Suprapubic skin (tissue), 4 donors: ENCODE measurements around the gene SYNGR2. TPM values are rescaled to one million over a fixed set of nuclear protein-coding genes. Genes with fewer than 3 reads are reported as not detected.
A peak's percentile ranks its signal among the peaks of the same experiment; 100 is the strongest.

Experiments used
- DNase-seq, 2 donors: peaks; one replicate each; pipeline ENCODE4 v3.0.0-alpha.2; 2019; ENCODE audit warnings: low spot score in 2 of 2
- H3K27ac ChIP-seq: fragments of 200-600 bp; sonication (generic); one replicate; pipeline ENCODE4 v1.5.1; 2019
- H3K27me3 ChIP-seq: fragments of 200-600 bp; sonication (generic); one replicate; pipeline ENCODE4 v1.5.1; 2019
- H3K36me3 ChIP-seq: fragments of 200-600 bp; sonication (generic); one replicate; pipeline ENCODE4 v1.5.1; 2019
- H3K4me1 ChIP-seq: fragments of 200-600 bp; sonication (generic); one replicate; pipeline ENCODE4 v1.5.1; 2019
- H3K4me3 ChIP-seq: fragments of 200-600 bp; sonication (generic); one replicate; pipeline ENCODE4 v1.5.1; 2019; ENCODE audit warnings: mild to moderate bottlenecking
- H3K9me3 ChIP-seq: fragments of 200-600 bp; sonication (generic); one replicate; pipeline ENCODE4 v1.5.1; 2019
- EP300 ChIP-seq: sonication (generic); formaldehyde crosslinking; IDR thresholded peaks from one replicate; pipeline ENCODE4 v1.6.1; 2017; ENCODE audit warnings: antibody characterized with exemption
- POLR2A ChIP-seq, 2 donors: fragments of 450-650 bp; IDR thresholded peaks; one replicate each; pipeline ENCODE4 v1.6.1; 2017; ENCODE audit warnings: antibody characterized with exemption in 2 of 2, mild to moderate bottlenecking in 2 of 2, moderate library complexity in 2 of 2
- POLR2AphosphoS5 ChIP-seq, 3 donors: sonication (generic); formaldehyde crosslinking; IDR thresholded peaks; one replicate each; pipeline ENCODE4 v1.6.1; 2017; ENCODE audit warnings: antibody characterized with exemption in 3 of 3
- WGBS: methylation state at CpG from one replicate; pipeline ENCODE4 v1.1.5; 2018; 5-methylcytosine and 5-hydroxymethylcytosine counted together
- total RNA-seq, 4 donors: library from RNA; depleted of rRNA; stranded (reverse); fragments of >200 nt; gene quantifications; one replicate each; pipeline ENCODE4 v1.1.0, GENCODE V29; 2016
- TF ChIP-seq, protein P1 (sequence below), 2 donors: fragments of 200-600 bp in 1 of 2; fragments of 450-650 bp in 1 of 2; sonication (generic) in 1 of 2; IDR thresholded peaks; one replicate each; pipeline ENCODE4 v1.5.1; 2016 to 2019; ENCODE audit warnings: antibody characterized with exemption in 2 of 2, mild to moderate bottlenecking in 1 of 2, moderate library complexity in 1 of 2

SYNGR2 gene
- total RNA-seq, 4 donors from 2014 or later, result 127 to 139 (median 133) TPM

DNA sequence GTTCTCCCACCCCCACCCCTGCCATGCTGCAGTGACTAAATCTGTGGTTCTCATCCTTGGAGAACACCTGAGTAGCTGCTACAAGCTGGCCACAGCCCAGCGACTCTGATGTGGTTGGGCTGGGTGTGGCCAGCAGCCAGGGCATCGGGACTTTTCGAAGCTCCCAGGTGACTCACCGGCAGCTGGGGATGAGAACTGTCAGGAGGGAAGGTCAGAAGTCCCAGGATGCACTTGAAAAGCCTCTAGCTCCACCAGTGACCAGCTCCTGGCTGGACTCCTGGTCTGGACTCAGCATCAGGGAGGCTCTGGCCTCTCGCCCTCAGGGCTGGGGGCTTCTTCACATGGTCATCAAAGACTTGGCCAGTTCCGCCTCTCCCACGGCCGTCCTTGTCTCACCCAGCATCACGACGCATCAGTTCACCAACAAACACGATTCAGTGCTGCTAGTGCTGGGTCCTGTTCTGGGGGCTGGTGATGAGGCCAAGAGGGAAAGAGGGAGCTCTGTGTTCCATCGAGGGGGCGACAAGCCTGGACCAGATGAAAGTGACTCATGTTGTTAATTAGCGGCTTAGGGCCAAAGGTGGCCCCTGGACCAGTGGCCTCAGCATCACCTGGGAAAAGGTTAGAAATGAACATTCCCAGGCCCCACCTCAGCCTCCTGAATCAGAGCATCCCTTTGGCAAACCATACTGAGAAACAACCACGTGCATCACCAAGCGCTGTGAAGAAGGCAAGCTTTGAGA, 26.1 kb upstream of the SYNGR2 start:
- no peaks in the 10 kb centered on the region for H3K27me3 ChIP-seq
- no peaks in the 10 kb centered on the region for H3K9me3 ChIP-seq
- peaks cover 63% of the 10 kb centered on the region for H3K4me1 ChIP-seq
- TF ChIP-seq POLR2AphosphoS5 (IDR thresholded peaks at IDR 0.05) (no peak), POLR2A (IDR thresholded peaks at IDR 0.05) (no peak), EP300 (no peak)
- TF ChIP-seq, protein P1, sequence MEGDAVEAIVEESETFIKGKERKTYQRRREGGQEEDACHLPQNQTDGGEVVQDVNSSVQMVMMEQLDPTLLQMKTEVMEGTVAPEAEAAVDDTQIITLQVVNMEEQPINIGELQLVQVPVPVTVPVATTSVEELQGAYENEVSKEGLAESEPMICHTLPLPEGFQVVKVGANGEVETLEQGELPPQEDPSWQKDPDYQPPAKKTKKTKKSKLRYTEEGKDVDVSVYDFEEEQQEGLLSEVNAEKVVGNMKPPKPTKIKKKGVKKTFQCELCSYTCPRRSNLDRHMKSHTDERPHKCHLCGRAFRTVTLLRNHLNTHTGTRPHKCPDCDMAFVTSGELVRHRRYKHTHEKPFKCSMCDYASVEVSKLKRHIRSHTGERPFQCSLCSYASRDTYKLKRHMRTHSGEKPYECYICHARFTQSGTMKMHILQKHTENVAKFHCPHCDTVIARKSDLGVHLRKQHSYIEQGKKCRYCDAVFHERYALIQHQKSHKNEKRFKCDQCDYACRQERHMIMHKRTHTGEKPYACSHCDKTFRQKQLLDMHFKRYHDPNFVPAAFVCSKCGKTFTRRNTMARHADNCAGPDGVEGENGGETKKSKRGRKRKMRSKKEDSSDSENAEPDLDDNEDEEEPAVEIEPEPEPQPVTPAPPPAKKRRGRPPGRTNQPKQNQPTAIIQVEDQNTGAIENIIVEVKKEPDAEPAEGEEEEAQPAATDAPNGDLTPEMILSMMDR (IDR thresholded peaks at IDR 0.05), result no peak
- H3K27ac ChIP-seq, result peak overlapping the region; percentile 89
- H3K36me3 ChIP-seq, result no peaks in the 10 kb centered on the region
- no peak for DNase-seq
- WGBS, result 34% methylated on average over 14 of the region's 16 CpGs
- H3K4me3 ChIP-seq, result no peak overlapping the region

DNA sequence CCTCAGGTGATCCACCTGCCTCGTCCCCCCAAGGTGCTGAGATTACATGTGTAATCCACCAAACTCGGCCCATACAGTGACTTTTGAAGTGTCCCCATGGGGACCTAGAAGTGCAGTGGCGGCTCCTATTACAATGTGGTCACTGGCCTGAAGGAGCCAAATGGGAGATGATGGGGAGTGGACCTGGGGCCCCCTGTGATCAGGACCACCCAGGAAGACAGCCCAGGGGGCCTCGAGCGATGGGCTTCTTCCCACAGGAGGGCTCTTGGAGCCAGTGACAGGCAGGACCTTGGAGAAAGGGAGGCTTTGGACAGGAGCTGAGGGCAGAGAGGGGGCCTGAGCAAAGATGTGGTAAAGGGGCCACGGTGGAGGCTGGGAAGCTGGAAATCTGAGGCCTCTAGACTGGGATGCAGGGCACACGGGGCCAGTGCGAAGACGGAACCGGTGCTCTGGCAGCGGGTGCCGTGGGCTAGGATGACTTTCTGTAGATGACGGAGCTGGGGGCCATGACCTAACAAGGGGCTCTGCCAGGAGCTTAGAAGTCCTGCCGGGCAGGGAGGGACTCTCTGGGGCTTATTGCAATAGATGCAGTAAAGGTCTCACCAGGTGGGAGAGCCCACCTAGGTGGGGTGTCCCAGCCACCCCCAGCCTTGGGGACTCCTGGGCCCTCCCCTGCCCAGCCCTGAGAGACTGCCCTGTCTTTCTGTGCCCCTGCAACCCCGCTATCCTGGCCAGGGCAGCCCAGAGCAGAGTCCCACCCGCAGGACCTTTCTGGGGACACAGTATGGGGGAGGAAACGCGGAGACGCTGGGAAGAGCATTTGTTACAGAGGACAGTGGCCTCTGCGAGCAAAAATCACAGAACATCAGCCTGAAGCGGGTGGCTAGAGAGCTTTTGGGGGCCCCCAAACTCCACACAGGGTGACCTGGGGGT, 24.9 kb upstream of the SYNGR2 start:
- Histone ChIP-seq H3K36me3 (no peaks in the 10 kb centered on the region), H3K27me3 (no peaks in the 10 kb centered on the region), H3K9me3 (no peaks in the 10 kb centered on the region), H3K4me3 (no peak overlapping the region), H3K4me1 (peaks cover 66% of the 10 kb centered on the region), H3K27ac (no peak overlapping the region)
- WGBS, result 92% methylated on average over 18 of the region's 21 CpGs
- TF ChIP-seq, protein P1 (IDR thresholded peaks at IDR 0.05), result no peak
- TF ChIP-seq EP300, result no peak
- no peak for TF ChIP-seq POLR2AphosphoS5 (IDR thresholded peaks at IDR 0.05)
- TF ChIP-seq POLR2A (IDR thresholded peaks at IDR 0.05), result no peak
- DNase-seq, result no peak

DNA sequence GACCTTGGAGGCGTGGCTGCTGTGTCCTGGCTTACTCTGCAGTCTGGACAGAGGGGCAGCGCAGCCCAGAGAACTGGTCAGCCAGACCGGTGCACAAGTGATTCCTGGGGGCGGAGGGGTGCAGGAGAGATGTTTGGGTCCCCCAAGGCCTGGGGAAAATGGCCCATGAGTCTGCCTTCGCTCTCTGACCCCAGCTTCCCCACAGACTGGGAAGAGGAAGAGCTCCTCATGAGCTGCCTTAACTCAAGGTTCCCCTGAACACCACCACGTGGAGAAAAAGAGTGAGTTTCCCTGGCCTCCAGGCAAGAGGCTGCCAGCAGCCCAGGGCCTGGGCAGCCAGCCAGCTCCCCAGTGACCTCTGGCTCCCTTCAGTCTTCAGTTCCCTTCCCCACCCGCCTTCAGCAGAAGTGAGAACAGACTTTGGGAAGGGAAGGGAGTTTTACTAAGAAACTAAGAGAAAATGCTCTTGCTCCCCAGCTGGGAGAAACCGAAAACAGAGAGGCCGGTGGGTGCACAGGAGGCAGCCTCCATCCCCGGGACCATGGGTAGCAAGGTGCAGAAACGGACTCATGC, 24.1 kb upstream of the SYNGR2 start:
- Histone ChIP-seq H3K36me3 (no peaks in the 10 kb centered on the region), H3K4me3 (no peak overlapping the region), H3K9me3 (no peaks in the 10 kb centered on the region), H3K4me1 (peaks cover 66% of the 10 kb centered on the region), H3K27ac (peak overlapping the region; percentile 17), H3K27me3 (no peaks in the 10 kb centered on the region)
- no peak for TF ChIP-seq POLR2A (IDR thresholded peaks at IDR 0.05)
- TF ChIP-seq, protein P1 (IDR thresholded peaks at IDR 0.05), result no peak
- TF ChIP-seq EP300, result no peak
- no peak for TF ChIP-seq POLR2AphosphoS5 (IDR thresholded peaks at IDR 0.05)
- peak in 1 of 2 donors; percentile 71 for DNase-seq
- WGBS, result 54% methylated on average over 8 of the region's 11 CpGs

DNA sequence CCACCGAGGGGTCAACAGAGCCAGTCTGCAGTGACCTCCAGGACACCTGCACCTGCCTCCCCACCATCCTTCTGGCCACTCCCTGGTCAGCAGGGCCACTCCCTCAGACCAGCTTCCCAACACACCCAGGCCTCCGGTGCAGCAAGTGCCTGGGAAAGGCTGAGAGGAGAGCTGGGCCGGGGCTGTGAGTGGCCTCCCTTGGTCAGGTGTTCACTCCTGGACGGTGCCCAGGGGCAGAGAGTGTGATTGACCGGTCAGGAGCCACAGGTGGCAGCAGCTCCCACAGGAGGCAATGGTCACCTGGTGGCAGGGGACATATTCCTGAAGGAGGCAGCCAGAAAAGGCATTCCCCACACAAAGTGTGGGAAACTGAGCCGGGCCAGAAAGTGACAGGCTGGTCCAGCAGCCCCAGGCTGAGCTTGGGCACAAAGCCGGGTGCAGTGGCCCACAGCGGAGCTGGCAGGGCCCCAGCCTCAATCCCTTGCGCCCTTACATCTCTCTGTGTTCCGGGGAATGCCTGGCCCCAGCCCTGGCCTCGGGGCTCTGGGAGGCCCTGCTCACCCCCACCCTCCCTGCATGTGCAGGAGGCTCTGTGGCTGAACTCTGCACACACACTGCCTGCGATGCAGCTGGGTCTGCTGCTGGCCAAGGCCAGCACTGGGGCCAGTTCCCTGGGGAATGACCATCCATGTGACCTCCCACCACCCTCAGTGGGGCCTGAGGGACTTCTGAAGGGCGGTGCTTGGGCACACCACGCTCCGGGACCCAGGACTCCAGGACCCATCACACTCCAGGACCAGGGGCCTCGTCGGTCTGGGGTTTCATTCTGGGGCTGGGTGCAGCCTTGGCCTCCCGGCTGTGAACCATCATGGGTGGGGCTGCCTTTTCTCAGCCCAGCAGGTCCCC, 23.4 kb upstream of the SYNGR2 start:
- H3K27me3 ChIP-seq, result no peaks in the 10 kb centered on the region
- no peaks in the 10 kb centered on the region for H3K9me3 ChIP-seq
- WGBS, result 60% methylated on average over 11 of the region's 18 CpGs
- peak overlapping the region; percentile 17 for H3K27ac ChIP-seq
- DNase-seq, result peak in 1 of 2 donors; percentile 67
- H3K4me3 ChIP-seq, result no peak overlapping the region
- H3K36me3 ChIP-seq, result no peaks in the 10 kb centered on the region
- peaks cover 64% of the 10 kb centered on the region for H3K4me1 ChIP-seq
- no peak for TF ChIP-seq POLR2AphosphoS5 (IDR thresholded peaks at IDR 0.05)
- TF ChIP-seq POLR2A (IDR thresholded peaks at IDR 0.05), result no peak
- no peak for TF ChIP-seq EP300
- TF ChIP-seq, protein P1 (IDR thresholded peaks at IDR 0.05), result no peak
